ENCODE measurements around the gene PTGFRN. TPM values are rescaled to one million over a fixed set of nuclear protein-coding genes. Genes with fewer than 3 reads are reported as not detected.

Gene PTGFRN
- total and polyA plus RNA-seq, 2 of the 4 experiments (the other 2 are of a cell fraction): 0.90 to 1.1 TPM

GRCh38 chr1:116881879-116882520 is 27.7 kb upstream of the PTGFRN start:
- BruUV-seq (replicated peaks): no TSS peak
- H2AK5ac ChIP-seq (ENCODE audit: low read depth, low read length): no peak overlapping the region

More at GRCh38 chr1:116881879-116882520, 27.7 kb upstream of the PTGFRN start:
- peak; percentile 40; the same call in 1 of the 2 replicates for ATAC-seq (ENCODE audit: low read depth)
- no peak overlapping the region for H2BK15ac ChIP-seq (ENCODE audit: low read depth, low read length)
- H4K20me1 ChIP-seq (ENCODE audit: insufficient read depth, low read length): no peaks in the 10 kb centered on the region
- H2AK9ac ChIP-seq (replicated peaks; ENCODE audit: low read depth, low read length, poor library complexity): no peak overlapping the region
- H3K9ac ChIP-seq (ENCODE audit: low read depth, low read length): no peak overlapping the region
- H3K4me3 ChIP-seq (ENCODE audit: insufficient read depth, low read depth, low read length): no peak overlapping the region
- H3K9me3 ChIP-seq (ENCODE audit: control insufficient read depth, insufficient read depth, low read length): no peaks in the 10 kb centered on the region
- peaks cover 8% of the 10 kb centered on the region for H3K4me1 ChIP-seq (ENCODE audit: control insufficient read depth, insufficient read depth, low read length)
- H3K56ac ChIP-seq (ENCODE audit: extremely low read depth, insufficient read depth, low read length): no peak overlapping the region
- dilution Hi-C loops (cut with HindIII; ENCODE audit: low sequenced_read_pairs, unreplicated experiment) (no loop called here), in situ Hi-C loops (cut with MboI; ENCODE audit: low sequenced_read_pairs) (no loop called here), intact Hi-C loops (cut with micrococcal nuclease) (no loop called here)
- H2BK120ac ChIP-seq (ENCODE audit: low read depth, low read length): no peak overlapping the region
- no peak overlapping the region for H2AFZ ChIP-seq (replicated peaks; ENCODE audit: low read length, poor library complexity)
- H4K8ac ChIP-seq (ENCODE audit: low read depth in 2 of 2, low read length in 2 of 2): no peak overlapping the region
- H2BK20ac ChIP-seq (ENCODE audit: low read depth, low read length): no peak overlapping the region
- H4K5ac ChIP-seq (ENCODE audit: low read depth, low read length): no peak overlapping the region
- peak; percentile 65 for DNase-seq
- peak overlapping the region; percentile 64 for H3K4me2 ChIP-seq (ENCODE audit: low read depth, low read length)
- no peak overlapping the region for H3K27ac ChIP-seq (ENCODE audit: insufficient read depth, low read length)
- no peaks in the 10 kb centered on the region for H3K27me3 ChIP-seq (ENCODE audit: control insufficient read depth, insufficient read depth, low read length)
- CTCF ChIA-PET: no interaction called here
- no CpG with 5 or more reads among the region's 9 CpGs for WGBS, 2 experiments (ENCODE audit: extremely low coverage in 2 of 2, insufficient read length in 1 of 2)
- POLR2A ChIA-PET (ENCODE audit: unreplicated experiment): no interaction called here
- H3K14ac ChIP-seq (replicated peaks; ENCODE audit: low read depth, low read length): no peak overlapping the region
- no peaks in the 10 kb centered on the region for H3K36me3 ChIP-seq (ENCODE audit: control insufficient read depth, insufficient read depth, low read length)
- H3K18ac ChIP-seq (ENCODE audit: low read depth, low read length): no peak overlapping the region
- no peak overlapping the region for H3K23ac ChIP-seq (ENCODE audit: low read depth, low read length)
- TF ChIP-seq CEBPB (IDR thresholded peaks at IDR 0.05; ENCODE audit: low read depth, low read length): peak; percentile 91
- peak; percentile 17; the same call in 1 of the 2 replicates for TF ChIP-seq RAD21 (IDR thresholded peaks at IDR 0.05; ENCODE audit: low read length)
- TF ChIP-seq MAFK (IDR thresholded peaks at IDR 0.05; ENCODE audit: low read depth, low read length): no peak
- peak; percentile 39; the same call in 1 of the 2 replicates for TF ChIP-seq FOS (IDR thresholded peaks at IDR 0.05; ENCODE audit: low read depth, low read length)
- no peak overlapping the region for H2BK5ac ChIP-seq (ENCODE audit: low read depth, low read length, poor library complexity, severe bottlenecking)
- no peaks in the 10 kb centered on the region for H3K9me1 ChIP-seq (ENCODE audit: insufficient read depth, low read length)
- H3K79me1 ChIP-seq (ENCODE audit: low read depth in 1 of 2, low read length in 2 of 2): no peaks in the 10 kb centered on the region
- no peak overlapping the region for H3K4ac ChIP-seq (ENCODE audit: low read depth, low read length)
- no peak overlapping the region for H4K91ac ChIP-seq (ENCODE audit: insufficient read depth, low read depth, low read length)
